ENCODE data around the gene DCTN3. TPM values are rescaled to one million over a fixed set of nuclear protein-coding genes. Genes with fewer than 3 reads are reported as not detected.

Gene DCTN3
- total RNA-seq, 4 donors from 2014 or later = 41.6 to 78.9 (median 54.0) TPM

- TF ChIP-seq CTCF (IDR thresholded peaks at IDR 0.05) (no peak), POLR2A (IDR thresholded peaks at IDR 0.05) (no peak), POLR2AphosphoS5 (IDR thresholded peaks at IDR 0.05) (no peak), EP300 (IDR thresholded peaks at IDR 0.05; ENCODE audit: low read depth) (no peak)
- H3K4me3 ChIP-seq = no peak overlapping the region
- 47 to 73% methylated on average over 2 to 3 of the region's 3 CpGs for WGBS, 2 donors (ENCODE audit: low coverage in 1 of 2)
- no peaks in the 10 kb centered on the region for H3K36me3 ChIP-seq
- no peak overlapping the region for H3K27ac ChIP-seq
- no peaks in the 10 kb centered on the region for H3K9me3 ChIP-seq
- peaks cover 0 to 28% (median 6%) of the 10 kb centered on the region in 4 donors for H3K4me1 ChIP-seq
- peaks cover 79% of the 10 kb centered on the region for H3K27me3 ChIP-seq
- no peak for DNase-seq
- intact Hi-C loops (cut with DNase I; ENCODE audit: low total_unique reads) = loop anchor here (10.0 kb wide), 1 partner anchor 77 kb away; no protein-coding TSS in a partner anchor
- in situ Hi-C loops (cut with MboI; ENCODE audit: low pct_ligation_motif_present in 1 of 4, low pct_unique_long_range_greater_than_20kb in 1 of 4, low sequenced_read_pairs in 3 of 4) = no loop called here
These were observed 39.0 kb downstream of the DCTN3 start for GRCh38 chr9:34581318-34581717.

- intact Hi-C loops (cut with DNase I; ENCODE audit: low total_unique reads) (loop anchor here (10.0 kb wide), 1 partner anchor 76 kb away; no protein-coding TSS in a partner anchor), in situ Hi-C loops (cut with MboI; ENCODE audit: low pct_ligation_motif_present in 1 of 4, low pct_unique_long_range_greater_than_20kb in 1 of 4, low sequenced_read_pairs in 3 of 4) (no loop called here)
- 81% methylated on average over 8 of the region's 8 CpGs; no CpG with 5 or more reads in 1 of the 2 donors for WGBS, 2 donors (ENCODE audit: low coverage in 1 of 2)
These were observed 39.9 kb downstream of the DCTN3 start for GRCh38 chr9:34580358-34580757.

GRCh38 chr9:34579808-34580163, 40.5 kb downstream of the DCTN3 start:
- peaks cover 0 to 35% (median 9%) of the 10 kb centered on the region in 4 donors for H3K4me1 ChIP-seq
- no peak overlapping the region for H3K4me3 ChIP-seq
- in situ Hi-C loops (cut with MboI; ENCODE audit: low pct_ligation_motif_present in 1 of 4, low pct_unique_long_range_greater_than_20kb in 1 of 4, low sequenced_read_pairs in 3 of 4) (no loop called here), intact Hi-C loops (cut with DNase I; ENCODE audit: low total_unique reads) (loop anchor here (10.0 kb wide), 1 partner anchor 75 kb away; no protein-coding TSS in a partner anchor)
- H3K27ac ChIP-seq = no peak overlapping the region
- no peaks in the 10 kb centered on the region for H3K36me3 ChIP-seq
- DNase-seq = no peak
- no peak for TF ChIP-seq POLR2AphosphoS5 (IDR thresholded peaks at IDR 0.05)
- no peak for TF ChIP-seq CTCF (IDR thresholded peaks at IDR 0.05)
- no peak for TF ChIP-seq POLR2A (IDR thresholded peaks at IDR 0.05)
- no peak for TF ChIP-seq EP300 (IDR thresholded peaks at IDR 0.05; ENCODE audit: low read depth)
- H3K27me3 ChIP-seq = peaks cover 64% of the 10 kb centered on the region
- 83% methylated on average over 5 of the region's 5 CpGs; no CpG with 5 or more reads in 1 of the 2 donors for WGBS, 2 donors (ENCODE audit: low coverage in 1 of 2)
- H3K9me3 ChIP-seq = no peaks in the 10 kb centered on the region

More at GRCh38 chr9:34580358-34580757, 39.9 kb downstream of the DCTN3 start:
- Histone ChIP-seq H3K9me3 (no peaks in the 10 kb centered on the region), H3K36me3 (no peaks in the 10 kb centered on the region), H3K4me1 (peaks cover 0 to 35% (median 9%) of the 10 kb centered on the region in 4 donors), H3K4me3 (no peak overlapping the region), H3K27me3 (peaks cover 69% of the 10 kb centered on the region), H3K27ac (no peak overlapping the region)
- no peak for TF ChIP-seq POLR2AphosphoS5 (IDR thresholded peaks at IDR 0.05)
- no peak for TF ChIP-seq EP300 (IDR thresholded peaks at IDR 0.05; ENCODE audit: low read depth)
- TF ChIP-seq POLR2A (IDR thresholded peaks at IDR 0.05) = no peak
- no peak for DNase-seq

GRCh38 chr9:34579104-34579807, 41.0 kb downstream of the DCTN3 start:
- 20 to 21% methylated on average over 9 to 17 of the region's 17 CpGs for WGBS, 2 donors (ENCODE audit: low coverage in 1 of 2)
- in situ Hi-C loops (cut with MboI; ENCODE audit: low pct_ligation_motif_present in 1 of 4, low pct_unique_long_range_greater_than_20kb in 1 of 4, low sequenced_read_pairs in 3 of 4) = no loop called here
- Histone ChIP-seq H3K27ac (no peak overlapping the region), H3K27me3 (peaks cover 58% of the 10 kb centered on the region), H3K4me1 (peaks cover 0 to 35% (median 9%) of the 10 kb centered on the region in 4 donors), H3K9me3 (no peaks in the 10 kb centered on the region), H3K36me3 (no peaks in the 10 kb centered on the region), H3K4me3 (no peak overlapping the region)
- intact Hi-C loops (cut with DNase I; ENCODE audit: low total_unique reads) = no loop called here
- peak; percentile 12 for DNase-seq
- TF ChIP-seq EP300 (IDR thresholded peaks at IDR 0.05; ENCODE audit: low read depth) (no peak), CTCF (IDR thresholded peaks at IDR 0.05) (no peak), POLR2AphosphoS5 (IDR thresholded peaks at IDR 0.05) (no peak), POLR2A (IDR thresholded peaks at IDR 0.05) (no peak)

Data from transverse colon (tissue), 4 donors.